Measurements from ENCODE around the gene ZIC1. TPM values are rescaled to one million over a fixed set of nuclear protein-coding genes. Genes with fewer than 3 reads are reported as not detected.

Gene ZIC1
- total and polyA plus RNA-seq, 2 experiments from 2014 or later, result 0.21 to 0.95 TPM

DNA sequence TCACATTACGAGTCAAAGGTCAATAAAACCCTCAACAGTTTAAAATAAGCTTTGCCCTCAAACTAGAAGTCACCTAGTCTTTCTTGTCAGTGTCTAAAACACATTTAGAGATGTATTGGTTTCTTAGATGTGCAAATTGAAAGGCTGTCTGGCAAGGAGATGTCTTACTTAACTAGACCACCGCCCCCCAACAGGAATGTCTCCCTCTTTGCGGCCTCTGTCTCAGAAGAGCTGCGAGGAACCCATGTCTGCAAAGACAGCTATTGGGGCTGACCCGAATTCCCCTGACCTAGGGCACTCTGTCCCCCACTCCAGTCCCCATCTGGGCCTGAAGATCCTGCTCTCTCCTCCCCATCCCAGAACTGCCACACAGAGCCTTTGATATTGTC is 49.1 kb upstream of the ZIC1 start (continued):
- TF ChIP-seq NANOG (IDR thresholded peaks at IDR 0.05; ENCODE audit: borderline replicate concordance) (no peak), POLR2AphosphoS5 (IDR thresholded peaks at IDR 0.05; ENCODE audit: low read depth) (no peak), STAT1 (IDR thresholded peaks at IDR 0.05; ENCODE audit: unreplicated experiment) (no peak)
- TF ChIP-seq, protein P1, sequence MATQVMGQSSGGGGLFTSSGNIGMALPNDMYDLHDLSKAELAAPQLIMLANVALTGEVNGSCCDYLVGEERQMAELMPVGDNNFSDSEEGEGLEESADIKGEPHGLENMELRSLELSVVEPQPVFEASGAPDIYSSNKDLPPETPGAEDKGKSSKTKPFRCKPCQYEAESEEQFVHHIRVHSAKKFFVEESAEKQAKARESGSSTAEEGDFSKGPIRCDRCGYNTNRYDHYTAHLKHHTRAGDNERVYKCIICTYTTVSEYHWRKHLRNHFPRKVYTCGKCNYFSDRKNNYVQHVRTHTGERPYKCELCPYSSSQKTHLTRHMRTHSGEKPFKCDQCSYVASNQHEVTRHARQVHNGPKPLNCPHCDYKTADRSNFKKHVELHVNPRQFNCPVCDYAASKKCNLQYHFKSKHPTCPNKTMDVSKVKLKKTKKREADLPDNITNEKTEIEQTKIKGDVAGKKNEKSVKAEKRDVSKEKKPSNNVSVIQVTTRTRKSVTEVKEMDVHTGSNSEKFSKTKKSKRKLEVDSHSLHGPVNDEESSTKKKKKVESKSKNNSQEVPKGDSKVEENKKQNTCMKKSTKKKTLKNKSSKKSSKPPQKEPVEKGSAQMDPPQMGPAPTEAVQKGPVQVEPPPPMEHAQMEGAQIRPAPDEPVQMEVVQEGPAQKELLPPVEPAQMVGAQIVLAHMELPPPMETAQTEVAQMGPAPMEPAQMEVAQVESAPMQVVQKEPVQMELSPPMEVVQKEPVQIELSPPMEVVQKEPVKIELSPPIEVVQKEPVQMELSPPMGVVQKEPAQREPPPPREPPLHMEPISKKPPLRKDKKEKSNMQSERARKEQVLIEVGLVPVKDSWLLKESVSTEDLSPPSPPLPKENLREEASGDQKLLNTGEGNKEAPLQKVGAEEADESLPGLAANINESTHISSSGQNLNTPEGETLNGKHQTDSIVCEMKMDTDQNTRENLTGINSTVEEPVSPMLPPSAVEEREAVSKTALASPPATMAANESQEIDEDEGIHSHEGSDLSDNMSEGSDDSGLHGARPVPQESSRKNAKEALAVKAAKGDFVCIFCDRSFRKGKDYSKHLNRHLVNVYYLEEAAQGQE (IDR thresholded peaks at IDR 0.05; ENCODE audit: unreplicated experiment), result no peak
- TF ChIP-seq, protein P2, sequence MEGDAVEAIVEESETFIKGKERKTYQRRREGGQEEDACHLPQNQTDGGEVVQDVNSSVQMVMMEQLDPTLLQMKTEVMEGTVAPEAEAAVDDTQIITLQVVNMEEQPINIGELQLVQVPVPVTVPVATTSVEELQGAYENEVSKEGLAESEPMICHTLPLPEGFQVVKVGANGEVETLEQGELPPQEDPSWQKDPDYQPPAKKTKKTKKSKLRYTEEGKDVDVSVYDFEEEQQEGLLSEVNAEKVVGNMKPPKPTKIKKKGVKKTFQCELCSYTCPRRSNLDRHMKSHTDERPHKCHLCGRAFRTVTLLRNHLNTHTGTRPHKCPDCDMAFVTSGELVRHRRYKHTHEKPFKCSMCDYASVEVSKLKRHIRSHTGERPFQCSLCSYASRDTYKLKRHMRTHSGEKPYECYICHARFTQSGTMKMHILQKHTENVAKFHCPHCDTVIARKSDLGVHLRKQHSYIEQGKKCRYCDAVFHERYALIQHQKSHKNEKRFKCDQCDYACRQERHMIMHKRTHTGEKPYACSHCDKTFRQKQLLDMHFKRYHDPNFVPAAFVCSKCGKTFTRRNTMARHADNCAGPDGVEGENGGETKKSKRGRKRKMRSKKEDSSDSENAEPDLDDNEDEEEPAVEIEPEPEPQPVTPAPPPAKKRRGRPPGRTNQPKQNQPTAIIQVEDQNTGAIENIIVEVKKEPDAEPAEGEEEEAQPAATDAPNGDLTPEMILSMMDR (conservative IDR thresholded peaks at IDR 0.05; ENCODE audit: low read depth in 2 of 2), result no peak

DNA sequence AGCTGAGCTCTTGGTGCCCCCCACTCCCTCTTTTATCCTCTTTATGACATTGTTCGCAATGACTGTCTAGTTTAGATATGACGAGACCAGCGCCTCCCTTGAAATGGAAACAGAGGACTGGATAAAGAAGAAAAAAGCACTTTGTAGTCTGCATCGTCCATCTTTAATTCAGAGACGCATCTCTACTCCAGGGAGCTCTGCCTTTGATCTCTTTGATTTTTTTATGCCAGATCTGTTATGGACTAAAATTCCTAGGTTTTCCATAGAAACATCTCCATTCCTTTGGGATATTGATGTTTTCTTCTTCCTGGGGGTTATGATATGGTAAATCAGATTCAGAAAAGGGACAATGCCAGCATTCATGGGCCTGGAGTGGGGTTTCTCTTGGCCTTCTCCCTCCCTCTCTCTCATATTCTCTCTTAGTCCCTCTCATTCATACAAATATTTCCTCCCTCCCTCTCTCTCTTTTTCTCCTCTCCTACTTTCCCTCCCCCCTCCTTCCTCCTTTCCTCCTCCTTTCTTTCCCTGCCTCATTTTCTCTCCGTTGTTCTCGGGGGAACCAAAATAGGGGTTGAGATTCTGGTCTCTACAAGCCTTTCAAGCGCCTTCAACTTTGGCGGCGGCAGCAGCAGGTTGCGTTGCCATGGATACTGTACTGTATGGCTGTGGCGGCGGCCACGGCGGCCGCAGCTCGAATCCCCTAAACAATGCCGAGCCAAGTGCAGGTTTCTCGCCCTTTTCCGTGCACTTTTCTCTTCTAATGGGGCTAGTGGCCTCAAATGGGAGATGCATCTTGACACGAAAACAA is 48.3 kb upstream of the ZIC1 start:
- Mint-ChIP-seq H3K4me1 (peaks cover 51% of the 10 kb centered on the region), H3K4me3 (peak overlapping the region; percentile 55), H3K27me3 (ENCODE audit: insufficient read depth, low read depth, poor library complexity) (peaks cover 87% of the 10 kb centered on the region), H3K36me3 (ENCODE audit: low read depth) (no peaks in the 10 kb centered on the region), H3K9me3 (no peaks in the 10 kb centered on the region; the same call in 2 of the 3 replicates), H3K27ac (no peak overlapping the region)
- Histone ChIP-seq H3K79me2 (replicated peaks; ENCODE audit: insufficient read depth) (no peaks in the 10 kb centered on the region), H3F3A (replicated peaks; ENCODE audit: low read depth) (peaks cover 24% of the 10 kb centered on the region; the same call in 1 of the 2 replicates), H3K27ac (ENCODE audit: low read depth) (no peak overlapping the region), H3K9me2 (ENCODE audit: insufficient read depth) (no peaks in the 10 kb centered on the region), H3K4me2 (peak overlapping the region; percentile 80), H4K20me1 (replicated peaks; ENCODE audit: insufficient read depth) (no peaks in the 10 kb centered on the region), H2AFZ (no peak overlapping the region), H3K36me3 (ENCODE audit: insufficient read depth) (no peaks in the 10 kb centered on the region), H3K4me1 (ENCODE audit: insufficient read depth) (peaks cover 58% of the 10 kb centered on the region), H3K4me3 (peak overlapping the region; percentile 48), H3K27me3 (ENCODE audit: insufficient read depth) (peaks cover 100% of the 10 kb centered on the region)
- peak; percentile 61 for TF ChIP-seq EZH2 (IDR thresholded peaks at IDR 0.05; ENCODE audit: low read depth, unreplicated experiment)
- TF ChIP-seq, protein P1 (IDR thresholded peaks at IDR 0.05; ENCODE audit: unreplicated experiment), result no peak
- TF ChIP-seq, protein P2 (conservative IDR thresholded peaks at IDR 0.05; ENCODE audit: low read depth in 2 of 2), result no peak
- ATAC-seq (peak; percentile 53), DNase-seq (ENCODE audit: low spot score) (peak; percentile 80)
